Measurements from ENCODE around the gene PRR29.
"Not testable (repeated sequence)": the region's sequence is repeated elsewhere in the genome, so short reads cannot be mapped to it uniquely, and the experiment has no call there.

PRR29 gene

GRCh38 chr17:63973930-63974593 lies 24.1 kb upstream of the PRR29 start:
- DNase-seq (ENCODE audit: low read depth in 2 of 3, low spot score in 2 of 3), result no peak

GRCh38 chr17:63974594-63975192 lies 23.5 kb upstream of the PRR29 start:
- no peak for DNase-seq (ENCODE audit: low read depth in 2 of 3, low spot score in 2 of 3)

GRCh38 chr17:63975541-63976092 lies 22.5 kb upstream of the PRR29 start:
- DNase-seq (ENCODE audit: low read depth in 2 of 3, low spot score in 2 of 3), result no peak

GRCh38 chr17:63976702-63977101 lies 21.4 kb upstream of the PRR29 start:
- DNase-seq (ENCODE audit: low read depth in 2 of 3, low spot score in 2 of 3), result no peak

GRCh38 chr17:63978272-63979200 lies 19.6 kb upstream of the PRR29 start:
- no peak for DNase-seq (ENCODE audit: low read depth in 2 of 3, low spot score in 2 of 3)

- DNase-seq (ENCODE audit: low read depth in 2 of 3, low spot score in 2 of 3), result not testable (repeated sequence)
These were observed 15.5 kb upstream of the PRR29 start for GRCh38 chr17:63982641-63983040.

- no peak for DNase-seq (ENCODE audit: low read depth in 2 of 3, low spot score in 2 of 3)
These were observed 14.8 kb upstream of the PRR29 start for GRCh38 chr17:63983320-63983719.

GRCh38 chr17:63984236-63984635 lies 13.9 kb upstream of the PRR29 start:
- no peak for DNase-seq (ENCODE audit: low read depth in 2 of 3, low spot score in 2 of 3)

GRCh38 chr17:63984651-63985386 lies 13.3 kb upstream of the PRR29 start:
- DNase-seq (ENCODE audit: low read depth in 2 of 3, low spot score in 2 of 3), result no peak

- DNase-seq (ENCODE audit: low read depth in 2 of 3, low spot score in 2 of 3), result no peak
These were observed 12.6 kb upstream of the PRR29 start for GRCh38 chr17:63985387-63986140.

- DNase-seq (ENCODE audit: low read depth in 2 of 3, low spot score in 2 of 3), result no peak
These were observed 11.3 kb upstream of the PRR29 start for GRCh38 chr17:63986821-63987220.

GRCh38 chr17:63987221-63988126 lies 10.7 kb upstream of the PRR29 start:
- no peak for DNase-seq (ENCODE audit: low read depth in 2 of 3, low spot score in 2 of 3)

- no peak for DNase-seq (ENCODE audit: low read depth in 2 of 3, low spot score in 2 of 3)
These were observed 10.0 kb upstream of the PRR29 start for GRCh38 chr17:63988127-63988478.

- no peak for DNase-seq (ENCODE audit: low read depth in 2 of 3, low spot score in 2 of 3)
These were observed 9.2 kb upstream of the PRR29 start for GRCh38 chr17:63988741-63989621.

GRCh38 chr17:63989622-63990345 lies 8.4 kb upstream of the PRR29 start:
- DNase-seq (ENCODE audit: low read depth in 2 of 3, low spot score in 2 of 3), result no peak

- no peak for DNase-seq (ENCODE audit: low read depth in 2 of 3, low spot score in 2 of 3)
These were observed 6.5 kb upstream of the PRR29 start for GRCh38 chr17:63991611-63992010.

- DNase-seq (ENCODE audit: low read depth in 2 of 3, low spot score in 2 of 3), result no peak
These were observed 4.7 kb upstream of the PRR29 start for GRCh38 chr17:63993368-63993985.
